IMR-90 (cell line): ENCODE data around the gene ZKSCAN1. TPM values are rescaled to one million over a fixed set of nuclear protein-coding genes. Genes with fewer than 3 reads are reported as not detected.

Experiments
- ATAC-seq: fragments of 200-7000 bp; cut with Tn5 transposase; 2 replicates; pipeline ENCODE4 v1.9.1; 2020; ENCODE audit warnings: low read depth, mild to moderate bottlenecking, moderate library complexity
- BruUV-seq: library from RNA; stranded (reverse); fragments of 400-500 nt; replicated peaks from 2 replicates; lab custom pipeline; 2021; lab: Mats Ljungman, UMichigan
- CTCF ChIA-PET: fragments of 300-600 bp; formaldehyde crosslinking; extraction: SDS; loops from one replicate; lab custom pipeline; 2021; ENCODE audit warnings: antibody characterized with exemption; lab: Yijun Ruan, JAX
- POLR2A ChIA-PET: fragments of 300-600 bp; sonication (Branson Sonifier 250); formaldehyde crosslinking; loops from one replicate; lab custom pipeline; 2022; ENCODE audit warnings: antibody characterized with exemption; ENCODE audit not compliant: unreplicated experiment; lab: Charles Lee
- DNase-seq: peaks from one replicate; pipeline ENCODE4 v3.0.0; 2013
- H2AFZ ChIP-seq: replicated peaks from 2 replicates; pipeline ENCODE3; 2013; ENCODE audit warnings: low read length, mild to moderate bottlenecking; ENCODE audit not compliant: poor library complexity
- H2AK5ac ChIP-seq: 2 replicates; pipeline ENCODE4 v1.6.1; 2013; ENCODE audit warnings: low read depth, low read length, inconsistent platforms
- H2AK9ac ChIP-seq: replicated peaks from 2 replicates; pipeline ENCODE3; 2013; ENCODE audit warnings: mild to moderate bottlenecking, low read depth, low read length, moderate library complexity; ENCODE audit not compliant: poor library complexity
- H2BK120ac ChIP-seq: 2 replicates; pipeline ENCODE4 v1.6.1; 2013; ENCODE audit warnings: low read depth, low read length, inconsistent platforms
- H2BK15ac ChIP-seq: 3 replicates; pipeline ENCODE4 v1.6.1; 2013; ENCODE audit warnings: low read depth, low read length, inconsistent platforms
- H2BK20ac ChIP-seq: 2 replicates; pipeline ENCODE4 v1.6.1; 2013; ENCODE audit warnings: low read depth, mild to moderate bottlenecking, inconsistent platforms, low read length, moderate library complexity
- H2BK5ac ChIP-seq: 2 replicates; pipeline ENCODE4 v1.6.1; 2013; ENCODE audit warnings: mild to moderate bottlenecking, low read depth, low read length, inconsistent platforms; ENCODE audit not compliant: poor library complexity, severe bottlenecking
- H3K14ac ChIP-seq: replicated peaks from 2 replicates; pipeline ENCODE4 v1.6.1; 2013; ENCODE audit warnings: low read depth, low read length, inconsistent platforms
- H3K18ac ChIP-seq: 2 replicates; pipeline ENCODE4 v1.6.1; 2013; ENCODE audit warnings: low read depth, low read length, control low read depth
- H3K23ac ChIP-seq: 2 replicates; pipeline ENCODE4 v1.6.1; 2013; ENCODE audit warnings: low read depth, low read length, inconsistent platforms
- H3K27ac ChIP-seq: 2 replicates; pipeline ENCODE4 v1.5.1; 2013; ENCODE audit warnings: mild to moderate bottlenecking, control low read depth, low read length; ENCODE audit not compliant: insufficient read depth
- H3K27me3 ChIP-seq: 2 replicates; pipeline ENCODE4 v1.6.1; 2013; ENCODE audit warnings: low read length; ENCODE audit not compliant: control insufficient read depth, insufficient read depth
- H3K36me3 ChIP-seq: 2 replicates; pipeline ENCODE4 v1.6.1; 2013; ENCODE audit warnings: low read length, mixed read lengths; ENCODE audit not compliant: control insufficient read depth, insufficient read depth
- H3K4ac ChIP-seq: 2 replicates; pipeline ENCODE4 v1.6.1; 2013; ENCODE audit warnings: low read depth, low read length, inconsistent platforms
- H3K4me1 ChIP-seq: 2 replicates; pipeline ENCODE4 v1.6.1; 2013; ENCODE audit warnings: low read length, mixed read lengths; ENCODE audit not compliant: control insufficient read depth, insufficient read depth
- H3K4me2 ChIP-seq: 2 replicates; pipeline ENCODE4 v1.6.1; 2013; ENCODE audit warnings: low read depth, mild to moderate bottlenecking, control low read depth, low read length, moderate library complexity
- H3K4me3 ChIP-seq: 2 replicates; pipeline ENCODE4 v1.5.1; 2013; ENCODE audit warnings: low read depth, mild to moderate bottlenecking, control low read depth, low read length, moderate library complexity; ENCODE audit not compliant: insufficient read depth
- H3K56ac ChIP-seq: 2 replicates; pipeline ENCODE4 v1.6.1; 2013; ENCODE audit warnings: low read length, inconsistent platforms; ENCODE audit not compliant: insufficient read depth; ENCODE audit errors: extremely low read depth
- H3K79me1 ChIP-seq, 2 experiments: 2 replicates each; pipeline ENCODE4 v1.6.1; 2013; ENCODE audit warnings: low read length in 2 of 2, inconsistent platforms in 1 of 2, low read depth in 1 of 2
- H3K9ac ChIP-seq: 2 replicates; pipeline ENCODE4 v1.6.1; 2013; ENCODE audit warnings: low read depth, low read length, control low read depth
- H3K9me1 ChIP-seq: 2 replicates; pipeline ENCODE4 v1.6.1; 2013; ENCODE audit warnings: low read length, inconsistent platforms; ENCODE audit not compliant: insufficient read depth
- H3K9me3 ChIP-seq: 2 replicates; pipeline ENCODE4 v1.6.1; 2013; ENCODE audit warnings: low read length; ENCODE audit not compliant: control insufficient read depth, insufficient read depth
- H4K20me1 ChIP-seq: 2 replicates; pipeline ENCODE4 v1.6.1; 2013; ENCODE audit warnings: low read length, inconsistent platforms; ENCODE audit not compliant: insufficient read depth
- H4K5ac ChIP-seq: 2 replicates; pipeline ENCODE4 v1.6.1; 2013; ENCODE audit warnings: mild to moderate bottlenecking, low read depth, low read length, control low read depth
- H4K8ac ChIP-seq, 2 experiments: 2 replicates each; pipeline ENCODE4 v1.6.1; 2013; ENCODE audit warnings: low read depth in 2 of 2, low read length in 2 of 2, control low read depth in 1 of 2, inconsistent platforms in 1 of 2
- H4K91ac ChIP-seq: 2 replicates; pipeline ENCODE4 v1.6.1; 2013; ENCODE audit warnings: low read depth, low read length, inconsistent platforms; ENCODE audit not compliant: insufficient read depth
- BHLHE40 ChIP-seq: fragments of 150-350 bp; IDR thresholded peaks from 2 replicates; pipeline ENCODE4 v1.6.1; 2016; ENCODE audit warnings: mild to moderate bottlenecking, low read depth, low read length
- CEBPB ChIP-seq: IDR thresholded peaks from 2 replicates; pipeline ENCODE4 v1.6.1; 2012; ENCODE audit warnings: low read depth, low read length, improper control_type of control experiment
- CHD1 ChIP-seq: IDR thresholded peaks from 2 replicates; pipeline ENCODE4 v1.6.1; 2012; ENCODE audit warnings: low read depth, low read length, improper control_type of control experiment
- ELK1 ChIP-seq: fragments of 150-350 bp; IDR thresholded peaks from 2 replicates; pipeline ENCODE4 v1.6.1; 2016; ENCODE audit warnings: low read depth, mild to moderate bottlenecking, low read length, moderate library complexity, borderline replicate concordance
- FOS ChIP-seq: fragments of 150-350 bp; IDR thresholded peaks from 2 replicates; pipeline ENCODE4 v1.6.1; 2016; ENCODE audit warnings: low read depth, low read length
- MAFK ChIP-seq: IDR thresholded peaks from 2 replicates; pipeline ENCODE4 v1.6.1; 2012; ENCODE audit warnings: low read depth, low read length, improper control_type of control experiment
- MAZ ChIP-seq: IDR thresholded peaks from 2 replicates; pipeline ENCODE4 v1.6.1; 2012; ENCODE audit warnings: low read depth, mild to moderate bottlenecking, low read length, improper control_type of control experiment, moderate library complexity, borderline replicate concordance
- MXI1 ChIP-seq: IDR thresholded peaks from 2 replicates; pipeline ENCODE4 v1.6.1; 2012; ENCODE audit warnings: low read depth, mild to moderate bottlenecking, low read length, moderate library complexity, borderline replicate concordance
- NFE2L2 ChIP-seq: fragments of 150-350 bp; IDR thresholded peaks from 2 replicates; pipeline ENCODE4 v1.6.1; 2016; ENCODE audit warnings: low read depth, mild to moderate bottlenecking, low read length
- POLR2A ChIP-seq: IDR thresholded peaks from 2 replicates; pipeline ENCODE4 v1.6.1; 2012; ENCODE audit warnings: mild to moderate bottlenecking, low read depth, low read length
- RAD21 ChIP-seq: IDR thresholded peaks from 2 replicates; pipeline ENCODE4 v1.6.1; 2012; ENCODE audit warnings: low read length, improper control_type of control experiment
- RCOR1 ChIP-seq: IDR thresholded peaks from 2 replicates; pipeline ENCODE4 v1.6.1; 2012; ENCODE audit warnings: mild to moderate bottlenecking, low read length, improper control_type of control experiment; ENCODE audit not compliant: insufficient replicate concordance
- RFX5 ChIP-seq: IDR thresholded peaks from 2 replicates; pipeline ENCODE4 v1.8.0; 2012; ENCODE audit warnings: low read depth, mild to moderate bottlenecking, low read length, moderate library complexity
- SMC3 ChIP-seq: fragments of 150-350 bp; IDR thresholded peaks from 2 replicates; pipeline ENCODE4 v1.6.1; 2016; ENCODE audit warnings: low read depth, mild to moderate bottlenecking, antibody characterized with exemption, low read length, moderate library complexity
- WGBS, 2 experiments: methylation state at CpG; one replicate each; pipeline versions ENCODE4 v1.1.5 to v1.1.7; 2013; ENCODE audit warnings: missing lambda C conversion rate in 2 of 2; ENCODE audit not compliant: insufficient read length in 1 of 2; ENCODE audit errors: extremely low coverage in 2 of 2; 5-methylcytosine and 5-hydroxymethylcytosine counted together
- dilution Hi-C: fragments of 300-500 bp; cut with HindIII; formaldehyde crosslinking; loops from one replicate; pipeline ENCODE4 v1.14.3; 2018; ENCODE audit warnings: low sequenced_read_pairs; ENCODE audit not compliant: unreplicated experiment
- in situ Hi-C: fragments of 300-500 bp; cut with MboI; formaldehyde crosslinking; loops from 3 replicates; pipeline ENCODE4 v1.14.3; 2019; ENCODE audit warnings: low sequenced_read_pairs, inconsistent platforms, mixed read lengths
- intact Hi-C: fragments of 100-400 bp; cut with micrococcal nuclease; formaldehyde crosslinking; loops from 2 replicates; pipeline ENCODE4 v1.10.0; 2022
- polyA plus RNA-seq, 3 experiments: library from polyadenylated mRNA; depleted of rRNA; stranded (reverse); fragments of >200 nt; gene quantifications; 2 replicates each; pipeline ENCODE4 v1.2.3, GENCODE V29; 2012; ENCODE audit warnings: low replicate concordance in 1 of 3
- total RNA-seq: library from RNA; depleted of rRNA; stranded (reverse); fragments of >200 nt; gene quantifications from 2 replicates; pipeline ENCODE4 v1.2.3, GENCODE V29; 2012

The ZKSCAN1 gene
- total and polyA plus RNA-seq, 2 of the 4 experiments (the other 2 are of a cell fraction), result 13.7 to 40.7 TPM

GRCh38 chr7:100021297-100021696, 5.9 kb downstream of the ZKSCAN1 start:
- Histone ChIP-seq H3K56ac (no peak overlapping the region), H3K4me2 (no peak overlapping the region), H4K8ac (no peak overlapping the region), H3K27me3 (no peaks in the 10 kb centered on the region), H3K9me3 (no peaks in the 10 kb centered on the region), H2BK120ac (no peak overlapping the region), H3K23ac (no peak overlapping the region), H4K5ac (no peak overlapping the region), H3K9ac (no peak overlapping the region), H4K20me1 (peaks cover 41% of the 10 kb centered on the region; the same call in 1 of the 2 replicates), H3K4ac (no peak overlapping the region), H3K79me1 (peaks cover 19 to 80% of the 10 kb centered on the region in 2 experiments), H4K91ac (no peak overlapping the region), H3K14ac (no peak overlapping the region), H2AK9ac (no peak overlapping the region), H3K18ac (no peak overlapping the region), H3K4me3 (no peak overlapping the region), H3K4me1 (peaks cover 2% of the 10 kb centered on the region; the same call in 1 of the 2 replicates), H3K9me1 (peaks cover 5% of the 10 kb centered on the region; the same call in 1 of the 2 replicates), H2AK5ac (no peak overlapping the region), H3K36me3 (peaks cover 36% of the 10 kb centered on the region), H2BK5ac (no peak overlapping the region), H3K27ac (no peak overlapping the region), H2AFZ (no peak overlapping the region), H2BK15ac (no peak overlapping the region), H2BK20ac (no peak overlapping the region)
- ChIA-PET POLR2A (interaction anchor here (0.6 kb wide), 1 partner anchor 322 kb away, joined by 10 read pairs; no protein-coding TSS in a partner anchor), CTCF (no interaction called here)
- TF ChIP-seq MXI1 (no peak), ELK1 (no peak), CEBPB (no peak), RFX5 (no peak), POLR2A (no peak), RCOR1 (no peak), MAZ (no peak), BHLHE40 (no peak), RAD21 (no peak), MAFK (no peak), SMC3 (no peak), FOS (no peak), NFE2L2 (no peak), CHD1 (no peak)
- no peak for DNase-seq
- intact Hi-C loops, result no loop called here
- dilution Hi-C loops, result no loop called here
- no peak for ATAC-seq
- WGBS, 2 experiments, result no CpG with 5 or more reads among the region's 3 CpGs
- in situ Hi-C loops, result no loop called here
- no TSS peak for BruUV-seq
